ENCODE results near the gene ALKBH6.
"Not testable (repeated sequence)": the region's sequence is repeated elsewhere in the genome, so short reads cannot be mapped to it uniquely, and the experiment has no call there.

The ALKBH6 gene

DNA sequence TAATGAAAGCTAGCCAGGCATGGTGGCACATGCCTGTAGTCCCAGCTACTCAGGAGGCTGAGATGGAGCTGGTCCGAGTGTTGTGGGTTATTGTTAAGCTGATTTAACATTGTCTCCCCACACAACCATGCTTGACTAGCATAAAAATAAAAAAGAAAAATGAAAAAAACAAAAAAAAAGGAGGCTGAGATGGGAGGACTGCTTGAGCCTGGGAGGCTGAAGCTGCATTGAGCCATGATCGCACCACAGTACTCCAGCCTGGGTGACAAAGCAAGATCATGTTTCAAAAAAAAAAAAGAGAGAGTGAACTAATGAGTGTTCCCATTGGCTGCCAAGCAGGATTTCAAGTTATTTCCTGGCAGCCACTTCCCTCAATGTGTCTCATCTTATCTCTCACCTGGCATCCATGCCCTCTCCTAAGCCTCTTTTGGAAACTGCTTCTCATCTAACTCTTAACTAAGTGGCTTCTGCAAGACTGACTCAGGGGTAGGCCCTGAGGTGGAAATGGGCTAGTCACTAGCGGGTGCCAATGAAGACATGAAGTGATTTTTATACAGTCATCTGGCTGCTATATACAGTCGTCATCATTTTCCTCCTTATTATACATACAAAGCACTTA lies 35.2 kb upstream of the ALKBH6 start:
- POLR2A ChIA-PET: no interaction called here
- CTCF ChIA-PET: no interaction called here
- no peak for DNase-seq (ENCODE audit: extremely low spot score)
- TF ChIP-seq ZNF384 (IDR thresholded peaks at IDR 0.05) (no peak), SUZ12 (IDR thresholded peaks at IDR 0.05) (no peak), CTBP1 (IDR thresholded peaks at IDR 0.05; ENCODE audit: borderline replicate concordance) (no peak), HDGF (IDR thresholded peaks at IDR 0.05; ENCODE audit: borderline replicate concordance) (no peak), LEF1 (IDR thresholded peaks at IDR 0.05; ENCODE audit: borderline replicate concordance) (no peak), FOXM1 (IDR thresholded peaks at IDR 0.05; ENCODE audit: borderline replicate concordance) (no peak), ELF4 (IDR thresholded peaks at IDR 0.05) (no peak), SP1 (IDR thresholded peaks at IDR 0.05) (no peak), BHLHE40 (IDR thresholded peaks at IDR 0.05; ENCODE audit: borderline replicate concordance) (no peak), NFRKB (IDR thresholded peaks at IDR 0.05) (no peak), ARNT (IDR thresholded peaks at IDR 0.05) (no peak)

DNA sequence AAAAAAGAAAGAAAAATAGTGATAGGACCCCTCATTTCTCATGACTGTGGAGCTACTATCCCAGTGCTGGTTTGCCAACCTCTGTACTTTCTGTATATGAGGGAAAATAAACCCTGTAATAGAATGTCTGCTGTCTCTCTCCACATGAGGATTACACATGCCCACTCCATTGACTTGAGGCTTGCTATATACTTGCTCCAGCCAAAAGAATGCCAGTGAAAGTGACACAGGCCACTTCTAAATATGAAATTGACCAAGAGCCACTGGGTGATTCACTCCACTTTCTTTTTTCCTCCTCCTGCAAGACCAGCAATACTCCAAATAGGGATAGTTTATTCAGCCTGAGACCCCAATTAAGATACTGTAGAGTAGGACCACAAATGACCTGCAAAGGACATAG lies 33.8 kb upstream of the ALKBH6 start:
- no peak for TF ChIP-seq SUZ12 (IDR thresholded peaks at IDR 0.05)
- TF ChIP-seq LEF1 (IDR thresholded peaks at IDR 0.05; ENCODE audit: borderline replicate concordance): no peak
- TF ChIP-seq FOXK2 (IDR thresholded peaks at IDR 0.05): no peak
- no peak for TF ChIP-seq CTBP1 (IDR thresholded peaks at IDR 0.05; ENCODE audit: borderline replicate concordance)
- TF ChIP-seq NFRKB (IDR thresholded peaks at IDR 0.05): no peak
- TF ChIP-seq, protein P1, sequence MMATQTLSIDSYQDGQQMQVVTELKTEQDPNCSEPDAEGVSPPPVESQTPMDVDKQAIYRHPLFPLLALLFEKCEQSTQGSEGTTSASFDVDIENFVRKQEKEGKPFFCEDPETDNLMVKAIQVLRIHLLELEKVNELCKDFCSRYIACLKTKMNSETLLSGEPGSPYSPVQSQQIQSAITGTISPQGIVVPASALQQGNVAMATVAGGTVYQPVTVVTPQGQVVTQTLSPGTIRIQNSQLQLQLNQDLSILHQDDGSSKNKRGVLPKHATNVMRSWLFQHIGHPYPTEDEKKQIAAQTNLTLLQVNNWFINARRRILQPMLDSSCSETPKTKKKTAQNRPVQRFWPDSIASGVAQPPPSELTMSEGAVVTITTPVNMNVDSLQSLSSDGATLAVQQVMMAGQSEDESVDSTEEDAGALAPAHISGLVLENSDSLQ (IDR thresholded peaks at IDR 0.05): no peak
- no peak for TF ChIP-seq TARDBP (IDR thresholded peaks at IDR 0.05)
- POLR2A ChIA-PET: no interaction called here
- CTCF ChIA-PET: no interaction called here
- DNase-seq (ENCODE audit: extremely low spot score): no peak

DNA sequence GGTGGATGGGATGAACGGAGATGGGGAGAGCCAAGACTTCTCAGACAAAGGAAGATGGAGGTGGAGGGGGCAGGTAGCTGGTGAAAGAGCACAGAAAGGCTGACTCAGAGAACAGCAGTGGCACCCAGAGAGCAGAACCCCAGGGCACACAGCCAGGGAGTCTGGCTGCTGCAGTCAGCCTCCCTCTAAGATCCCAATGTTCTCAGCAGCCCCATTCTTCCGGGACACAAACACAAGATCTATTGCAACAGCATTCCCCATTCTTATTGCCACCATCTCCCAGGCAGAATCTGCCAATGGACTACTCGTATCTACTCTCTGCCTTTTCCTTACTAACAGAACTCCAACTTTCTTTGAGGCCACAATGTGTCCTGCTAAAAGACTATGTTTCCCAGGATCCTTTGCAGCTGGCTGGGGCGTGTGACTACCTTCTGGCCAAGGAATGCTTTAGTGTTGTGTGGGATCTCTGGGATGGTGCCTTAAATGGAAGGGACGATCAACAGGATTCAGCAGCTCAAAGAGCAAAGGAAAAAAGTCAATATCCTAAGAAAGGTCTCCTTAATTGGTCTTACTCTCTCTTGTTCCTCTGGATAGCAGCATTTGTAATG lies 32.5 kb upstream of the ALKBH6 start:
- ChIA-PET POLR2A (no interaction called here), CTCF (no interaction called here)
- TF ChIP-seq FOXM1 (IDR thresholded peaks at IDR 0.05; ENCODE audit: borderline replicate concordance): no peak
- TF ChIP-seq FOXK2 (IDR thresholded peaks at IDR 0.05): no peak
- TF ChIP-seq ARNT (IDR thresholded peaks at IDR 0.05): no peak
- no peak for TF ChIP-seq FOXA1 (IDR thresholded peaks at IDR 0.05)
- no peak for TF ChIP-seq CTBP1 (IDR thresholded peaks at IDR 0.05; ENCODE audit: borderline replicate concordance)
- TF ChIP-seq L3MBTL2 (conservative IDR thresholded peaks at IDR 0.05): no peak
- no peak for TF ChIP-seq HDGF (IDR thresholded peaks at IDR 0.05; ENCODE audit: borderline replicate concordance)
- no peak for TF ChIP-seq TARDBP (IDR thresholded peaks at IDR 0.05)
- TF ChIP-seq SUZ12 (IDR thresholded peaks at IDR 0.05): no peak
- DNase-seq (ENCODE audit: extremely low spot score): no peak

DNA sequence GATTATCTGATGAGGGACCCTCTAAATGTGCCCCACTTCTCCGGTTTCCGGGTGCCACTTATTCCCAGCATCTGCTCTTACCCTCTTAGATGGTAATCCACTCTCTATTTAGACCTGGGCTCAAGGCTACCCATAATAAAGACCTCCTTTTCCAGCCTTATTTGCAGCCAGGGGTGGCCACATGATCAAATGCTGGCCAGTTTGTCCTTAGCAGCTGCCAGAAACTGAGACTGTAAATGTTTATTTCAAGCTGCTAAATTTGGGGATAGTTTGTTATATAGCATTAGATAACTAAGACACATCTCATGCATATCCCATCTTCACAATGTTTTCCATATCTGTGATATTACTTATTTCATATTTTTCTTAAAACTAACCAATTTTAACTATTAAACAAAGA lies 29.9 kb upstream of the ALKBH6 start:
- TF ChIP-seq LEF1 (IDR thresholded peaks at IDR 0.05; ENCODE audit: borderline replicate concordance): no peak
- TF ChIP-seq ELF4 (IDR thresholded peaks at IDR 0.05): no peak
- TF ChIP-seq CTBP1 (IDR thresholded peaks at IDR 0.05; ENCODE audit: borderline replicate concordance): no peak
- no peak for TF ChIP-seq FOXK2 (IDR thresholded peaks at IDR 0.05)
- TF ChIP-seq BHLHE40 (IDR thresholded peaks at IDR 0.05; ENCODE audit: borderline replicate concordance): no peak
- TF ChIP-seq SUZ12 (IDR thresholded peaks at IDR 0.05): no peak
- TF ChIP-seq, protein P1 (IDR thresholded peaks at IDR 0.05): no peak
- CTCF ChIA-PET: no interaction called here
- no peak for DNase-seq (ENCODE audit: extremely low spot score)
- POLR2A ChIA-PET: interaction anchor here (1.7 kb wide), 1 partner anchor 10 kb away, joined by 6 read pairs; the partner anchor contains the start of gene THAP8

DNA sequence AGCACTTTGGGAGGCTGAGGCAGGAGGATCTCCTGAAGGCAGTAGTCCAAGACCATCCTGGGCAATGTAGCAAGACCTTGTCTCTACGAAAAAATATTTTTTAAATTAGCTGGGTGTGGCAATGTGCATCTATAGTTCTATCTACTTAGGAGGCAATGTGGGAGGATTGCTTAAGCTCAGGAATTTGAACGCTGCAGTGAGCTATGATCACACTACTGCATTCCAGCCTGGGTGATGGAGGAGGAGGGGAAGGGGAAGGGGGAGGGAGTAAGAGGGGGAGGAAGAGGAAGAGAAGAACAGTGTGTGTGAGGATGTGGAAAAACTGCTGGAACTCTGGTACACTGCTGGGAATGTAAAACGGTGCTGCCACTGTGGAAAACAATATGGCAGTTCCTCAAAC lies 27.8 kb upstream of the ALKBH6 start:
- ChIA-PET POLR2A (no interaction called here), CTCF (no interaction called here)
- DNase-seq (ENCODE audit: extremely low spot score): no peak
- TF ChIP-seq SUZ12 (IDR thresholded peaks at IDR 0.05) (no peak), ELF4 (IDR thresholded peaks at IDR 0.05) (no peak), ARNT (IDR thresholded peaks at IDR 0.05) (no peak), TARDBP (IDR thresholded peaks at IDR 0.05) (no peak), LEF1 (IDR thresholded peaks at IDR 0.05; ENCODE audit: borderline replicate concordance) (no peak), ZNF384 (IDR thresholded peaks at IDR 0.05) (no peak), HDGF (IDR thresholded peaks at IDR 0.05; ENCODE audit: borderline replicate concordance) (no peak), NFRKB (IDR thresholded peaks at IDR 0.05) (no peak), BHLHE40 (IDR thresholded peaks at IDR 0.05; ENCODE audit: borderline replicate concordance) (no peak), FOXM1 (IDR thresholded peaks at IDR 0.05; ENCODE audit: borderline replicate concordance) (no peak), FOXA1 (IDR thresholded peaks at IDR 0.05) (no peak), CTBP1 (IDR thresholded peaks at IDR 0.05; ENCODE audit: borderline replicate concordance) (no peak), L3MBTL2 (conservative IDR thresholded peaks at IDR 0.05) (no peak)
- TF ChIP-seq, protein P1 (IDR thresholded peaks at IDR 0.05): no peak

DNA sequence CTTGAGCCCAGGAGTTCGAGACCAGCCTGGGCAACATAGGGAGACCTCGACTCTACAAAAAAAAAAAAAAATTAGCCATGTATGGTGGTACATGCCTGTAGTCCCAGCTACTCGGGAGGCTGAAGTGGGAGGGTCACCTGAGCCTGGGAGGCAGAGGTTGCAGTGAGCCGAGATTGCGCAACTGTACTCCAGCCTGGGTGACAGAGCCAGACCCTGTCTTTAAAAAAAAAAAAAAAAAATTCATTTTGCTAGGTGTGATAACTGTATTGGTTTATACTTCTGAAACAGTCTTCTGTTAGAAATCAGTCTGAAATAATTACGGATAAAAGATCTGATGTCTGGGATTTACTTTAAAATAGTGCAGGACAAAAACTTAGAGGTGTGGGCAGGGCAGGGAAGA lies 27.1 kb upstream of the ALKBH6 start:
- not testable (repeated sequence) for DNase-seq (ENCODE audit: extremely low spot score)
- POLR2A ChIA-PET: interaction anchor here (0.7 kb wide), 1 partner anchor 12 kb away, joined by 3 read pairs; the partner anchor contains the start of gene THAP8

More for the DNA sequence above, 27.1 kb upstream of the ALKBH6 start:
- CTCF ChIA-PET: not testable (repeated sequence)
